HG03139 (cell line): ENCODE results near the gene LRIF1.
"Not testable (repeated sequence)": the region's sequence is repeated elsewhere in the genome, so short reads cannot be mapped to it uniquely, and the experiment has no call there.

ENCODE experiments used
- ATAC-seq: cut with Tn5 transposase; IDR thresholded peaks from one replicate; pipeline ENCODE4 v1.9.1; 2021; ENCODE audit not compliant: unreplicated experiment

Gene LRIF1

DNA sequence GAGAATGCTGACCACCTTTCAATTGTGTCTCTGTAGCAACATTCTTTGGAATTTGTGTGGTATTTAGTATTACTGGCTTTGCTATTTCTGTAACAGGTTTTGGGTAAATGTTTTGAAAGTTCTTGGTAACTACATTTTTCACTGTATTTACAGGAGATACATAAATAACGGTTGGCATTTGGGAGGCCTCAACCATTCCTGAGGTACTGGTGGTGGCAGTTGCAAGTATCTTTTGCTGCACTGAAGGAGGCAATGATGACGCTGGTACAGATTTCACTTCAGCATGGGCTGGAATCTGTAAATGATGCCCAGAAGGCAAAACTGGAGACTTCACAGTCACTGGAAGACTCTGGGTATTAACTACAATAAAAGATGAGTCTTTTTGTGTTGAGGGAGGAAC lies 11.7 kb downstream of the LRIF1 start:
- no peak for ATAC-seq

DNA sequence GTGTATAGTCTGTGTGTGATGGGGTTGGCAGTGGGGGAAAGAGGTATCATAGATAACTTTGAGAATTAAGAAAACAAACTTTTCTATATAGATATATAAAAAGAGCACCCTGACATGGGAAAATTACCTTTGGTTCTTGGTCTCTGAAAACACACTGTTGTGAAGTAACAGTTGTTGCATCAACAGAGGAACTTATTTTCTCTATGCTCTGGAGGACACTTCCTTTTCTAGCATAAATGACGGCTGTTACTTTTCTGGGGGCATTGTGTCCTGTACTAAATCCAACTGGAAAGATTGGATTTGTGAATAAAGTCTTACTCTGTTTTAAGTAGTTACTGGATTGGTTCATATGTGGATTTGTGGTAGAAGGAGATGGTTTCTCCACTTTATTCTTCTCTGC lies 12.6 kb downstream of the LRIF1 start:
- no peak for ATAC-seq

DNA sequence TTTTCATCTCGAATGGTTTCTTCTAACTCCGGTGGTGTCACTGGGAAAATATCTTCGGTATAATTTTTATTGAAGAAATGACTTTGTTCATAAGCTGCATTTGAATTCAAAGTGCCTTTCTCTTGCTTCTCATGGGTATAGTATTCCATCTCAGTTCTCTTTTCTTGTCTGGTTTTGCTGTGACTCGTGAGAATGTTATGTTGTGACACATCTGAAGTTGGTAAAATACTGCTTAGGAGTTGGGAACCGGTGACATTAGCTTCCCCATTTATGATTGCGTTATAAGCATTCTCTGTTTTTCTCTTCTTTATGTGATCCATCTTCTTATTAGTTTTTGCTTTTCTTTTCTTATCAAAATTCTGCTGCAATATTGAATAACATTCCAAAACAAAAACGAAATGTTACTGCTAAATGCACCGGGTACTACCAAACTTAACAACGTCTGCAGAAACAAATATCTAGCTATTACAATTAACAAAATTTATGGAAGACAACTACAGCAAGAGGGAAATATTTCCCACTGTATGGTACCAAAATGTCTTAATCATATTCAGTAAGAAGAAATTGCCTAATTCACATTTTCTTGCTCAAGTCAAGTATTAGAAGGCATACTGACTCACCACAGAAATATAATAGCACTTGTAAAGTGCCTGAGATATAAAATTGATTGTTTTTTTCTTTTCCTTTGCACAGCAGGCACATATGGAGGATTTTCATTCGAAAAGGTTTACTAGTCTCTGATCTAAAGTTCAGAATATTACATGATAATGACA lies 15.5 kb downstream of the LRIF1 start:
- ATAC-seq, result no peak

DNA sequence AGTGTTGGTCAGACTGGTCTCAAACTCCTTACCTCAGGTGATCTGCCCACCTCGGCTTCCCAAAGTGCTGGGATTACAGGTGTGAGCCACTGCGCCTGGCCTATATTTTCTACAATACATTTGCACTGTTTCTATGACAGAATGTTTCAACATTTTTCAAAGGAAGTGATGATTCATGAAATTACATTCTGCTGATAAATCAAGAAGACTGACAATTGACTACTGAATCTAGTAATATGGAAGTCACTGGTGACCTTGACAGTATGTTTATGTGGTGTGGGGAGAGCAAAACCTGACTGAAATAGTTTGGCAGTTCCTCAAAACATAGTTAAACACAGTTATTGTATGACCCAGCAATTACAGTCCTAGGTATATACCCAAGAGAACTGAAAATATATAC lies 18.1 kb downstream of the LRIF1 start:
- ATAC-seq, result no peak

DNA sequence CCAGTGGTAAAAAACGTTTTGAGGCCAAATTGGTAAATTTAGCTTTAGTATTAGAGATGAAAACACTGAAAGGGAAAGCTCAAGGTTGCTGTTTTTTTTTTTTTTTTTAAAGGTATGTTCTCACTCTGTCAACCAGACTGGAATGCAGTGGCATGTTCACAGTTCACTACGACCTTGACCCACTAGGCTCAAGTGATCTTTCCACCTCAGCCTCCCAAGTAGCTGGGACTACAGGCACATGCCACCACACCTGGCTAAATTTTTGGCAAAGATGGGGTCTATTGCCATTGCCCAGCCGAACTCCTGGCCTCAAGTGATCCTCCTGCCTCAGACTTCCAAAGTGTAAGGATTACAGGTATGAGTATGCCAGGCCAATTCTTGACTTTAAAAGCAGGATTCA lies 18.9 kb downstream of the LRIF1 start:
- ATAC-seq, result no peak

DNA sequence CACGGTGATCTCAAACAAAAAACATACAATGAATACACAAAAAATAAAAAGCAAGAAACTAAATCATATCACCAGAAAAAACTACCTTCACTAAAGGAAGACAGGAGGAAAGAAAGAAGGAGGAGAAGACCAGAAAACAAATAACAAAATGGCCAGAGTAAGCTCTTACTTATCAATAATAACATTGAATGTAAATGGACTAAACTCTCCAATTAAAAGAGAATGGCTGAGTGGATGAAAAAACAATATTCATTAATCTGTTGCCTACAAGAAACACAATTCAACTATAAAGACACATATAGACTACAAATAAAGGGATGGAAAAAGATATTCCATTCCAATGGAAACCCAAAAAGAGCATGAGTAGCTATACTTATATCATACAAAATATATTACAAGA lies 27.2 kb downstream of the LRIF1 start:
- ATAC-seq, result no peak

DNA sequence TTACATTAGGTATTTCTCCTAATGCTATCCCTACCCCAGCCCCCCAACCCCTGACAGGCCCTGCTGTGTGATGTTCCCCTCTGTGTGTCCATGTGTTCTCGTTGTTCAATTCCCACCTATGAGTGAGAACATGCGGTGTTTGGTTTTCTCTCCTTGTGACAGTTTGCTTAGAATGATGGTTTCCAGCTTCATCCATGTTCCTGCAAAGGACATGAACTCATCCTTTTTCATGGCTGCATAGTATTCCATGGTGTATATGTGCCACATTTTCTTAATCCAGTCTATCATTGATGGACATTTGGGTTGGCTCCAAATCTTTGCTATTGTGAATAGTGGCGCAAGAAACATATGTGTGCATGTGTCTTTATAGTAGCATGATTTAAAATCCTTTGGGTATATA lies 32.6 kb downstream of the LRIF1 start:
- ATAC-seq, result not testable (repeated sequence)

DNA sequence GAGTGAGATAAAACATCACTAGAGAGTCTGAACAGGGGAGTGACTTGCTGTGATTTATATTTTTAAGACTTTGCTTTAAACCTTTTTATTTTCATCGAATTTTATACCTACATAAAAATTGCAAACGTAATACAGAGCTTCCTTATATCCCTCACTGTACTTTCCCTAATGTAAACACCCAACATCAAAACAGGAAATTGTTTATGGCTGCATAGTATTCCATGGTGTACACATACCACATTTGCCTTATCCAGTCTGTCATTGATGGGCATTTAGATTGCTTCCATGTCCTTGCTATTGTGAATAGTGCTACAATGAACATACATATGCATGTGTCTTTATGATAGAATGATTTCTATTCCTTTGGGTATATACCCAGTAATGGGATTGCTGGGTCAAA lies 34.8 kb downstream of the LRIF1 start:
- ATAC-seq, result no peak

DNA sequence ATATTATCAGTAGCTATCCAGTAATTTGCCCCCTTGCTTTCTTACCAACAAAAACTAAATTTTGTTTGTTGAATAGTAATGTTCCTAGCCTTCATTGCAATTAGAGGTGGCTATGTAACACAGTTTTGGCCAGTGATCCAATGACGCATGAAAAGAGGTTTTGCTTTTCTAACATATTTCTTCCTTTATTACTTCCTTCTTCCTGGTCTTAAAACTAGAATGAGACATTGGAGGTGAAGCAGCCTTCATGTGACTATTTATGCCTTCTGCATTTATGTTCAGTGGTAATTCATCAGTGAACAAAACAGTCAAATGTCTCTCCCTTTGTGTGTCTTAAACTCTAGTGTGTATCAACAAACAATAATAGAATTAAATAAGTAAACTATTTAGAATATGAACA lies 35.5 kb downstream of the LRIF1 start:
- ATAC-seq, result no peak

DNA sequence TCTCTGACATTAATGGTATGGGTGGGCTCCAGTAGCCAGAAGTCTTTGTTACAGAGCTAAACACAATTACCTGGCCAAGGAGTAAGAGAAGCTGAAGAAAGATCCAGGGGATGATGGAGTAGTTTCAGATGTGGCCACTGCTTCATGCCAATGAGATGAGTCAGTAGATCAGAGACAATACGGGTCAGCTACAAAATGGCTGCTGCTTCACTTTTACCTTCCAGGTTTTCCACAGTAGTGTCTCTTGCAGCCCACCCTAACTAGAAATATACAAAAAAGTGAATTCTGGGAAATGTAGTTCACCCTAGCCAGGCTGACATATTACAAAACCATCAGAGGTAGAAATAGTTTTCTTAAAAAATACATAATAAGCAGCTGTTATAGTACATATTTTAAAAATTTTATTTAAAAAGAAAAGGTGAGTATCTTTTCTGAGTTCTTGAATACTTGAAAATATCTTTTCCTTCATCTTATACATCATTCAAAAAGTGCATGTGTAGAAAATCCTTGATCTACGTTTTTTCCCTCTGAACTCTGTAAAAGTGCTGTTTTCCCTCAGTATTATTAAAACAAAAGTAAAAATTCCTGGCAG lies 36.1 kb downstream of the LRIF1 start:
- no peak for ATAC-seq

DNA sequence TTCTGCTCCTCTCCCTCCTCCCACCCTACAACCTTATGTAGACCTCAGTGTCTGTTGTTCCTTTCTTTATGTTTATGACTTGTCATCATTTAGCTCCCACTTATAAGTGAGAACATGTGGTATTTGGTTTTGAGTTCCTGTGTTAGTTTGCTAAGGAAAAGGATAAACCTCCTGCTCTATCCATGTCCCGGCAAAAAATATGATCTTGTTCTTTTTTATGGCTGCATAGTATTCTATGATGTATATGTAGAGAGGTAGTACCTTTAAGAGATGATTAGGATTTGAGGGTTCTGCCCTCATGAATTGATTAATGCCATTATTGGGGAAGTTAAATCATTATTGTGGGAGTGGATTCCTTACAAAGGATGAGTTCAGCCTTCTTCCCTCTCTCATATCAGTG lies 41.8 kb downstream of the LRIF1 start:
- no peak for ATAC-seq

DNA sequence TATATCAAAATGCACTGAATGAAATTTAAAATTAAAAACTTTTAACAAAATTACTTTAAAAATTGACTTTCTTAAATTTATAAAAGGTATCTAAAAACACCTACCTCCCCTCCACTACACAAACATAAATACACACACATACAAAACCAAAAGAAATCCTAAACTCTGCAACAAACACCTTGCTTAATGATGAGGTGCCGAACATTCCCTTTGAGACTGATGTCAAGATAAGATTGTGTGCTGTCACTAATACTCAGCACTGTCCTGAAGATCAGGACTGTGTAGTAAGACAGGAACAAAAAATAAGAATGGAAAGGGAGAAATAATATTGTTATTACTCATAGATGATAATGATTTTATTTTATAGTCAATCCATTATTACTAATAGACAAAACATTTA lies 45.7 kb downstream of the LRIF1 start:
- no peak for ATAC-seq

DNA sequence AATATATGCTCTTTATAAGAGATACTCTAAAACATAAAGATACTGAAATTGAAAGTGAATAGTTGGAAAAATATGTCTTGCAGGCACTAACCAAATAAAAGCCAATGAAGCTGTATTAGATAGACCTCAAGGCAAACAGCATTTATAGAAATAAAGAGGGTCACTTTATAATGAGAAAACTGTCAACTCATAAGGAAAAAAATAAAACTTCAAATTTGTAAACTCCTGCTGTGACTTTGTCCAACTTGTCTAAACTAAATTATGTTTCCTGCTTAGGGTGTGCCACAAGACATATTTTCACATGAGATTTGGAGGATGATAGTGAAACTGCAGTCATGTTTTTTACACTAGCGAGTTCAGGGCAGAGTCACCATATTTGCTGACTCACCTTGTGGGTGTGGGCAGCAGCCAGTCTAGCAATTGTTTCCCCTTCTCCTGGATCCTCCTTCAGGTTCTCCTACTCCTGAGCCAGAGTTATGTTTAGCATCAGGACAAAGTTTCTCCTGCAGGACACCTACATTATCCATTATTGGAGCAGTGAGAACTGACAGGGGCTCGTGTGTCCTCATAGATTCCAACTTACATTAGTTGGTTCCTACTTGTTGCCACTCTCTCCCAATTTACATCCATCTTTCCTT lies 46.9 kb downstream of the LRIF1 start:
- ATAC-seq, result no peak

DNA sequence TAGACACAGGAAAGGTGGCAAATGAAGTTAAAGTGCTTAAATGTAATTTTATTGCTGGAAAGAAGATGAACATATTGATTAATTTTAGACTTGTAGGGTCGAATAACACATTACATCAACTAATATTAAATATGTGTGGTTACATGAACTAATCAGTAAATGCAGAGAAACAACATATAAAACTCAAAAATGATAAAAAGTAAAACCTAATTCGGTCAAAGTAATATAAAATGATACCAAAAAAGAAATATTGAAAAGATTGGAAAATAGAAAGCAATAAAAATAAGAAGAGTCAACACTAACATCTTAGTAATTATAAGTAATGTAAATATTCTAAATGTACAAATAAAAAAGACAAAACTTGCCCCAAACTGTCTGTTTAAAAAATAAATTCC lies 47.5 kb downstream of the LRIF1 start:
- no peak for ATAC-seq

DNA sequence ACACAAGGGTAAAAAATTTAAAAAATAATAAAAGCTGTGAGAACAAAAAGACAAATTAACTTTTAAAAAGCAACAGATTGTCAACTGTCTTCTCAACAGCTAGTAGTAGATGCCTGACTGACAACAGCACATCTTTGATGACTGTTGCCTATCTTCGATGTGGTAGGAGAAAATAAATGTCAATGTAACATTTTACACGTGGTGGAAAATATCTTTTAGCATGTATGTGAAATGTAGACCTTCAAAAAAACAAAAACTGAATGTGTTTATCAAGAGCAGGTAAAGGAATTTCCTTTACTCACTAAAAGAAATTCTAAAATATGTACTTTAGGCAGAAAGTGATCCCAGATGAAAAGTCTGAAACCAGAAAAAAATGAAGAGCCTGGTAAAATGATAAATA lies 47.9 kb downstream of the LRIF1 start:
- no peak for ATAC-seq

DNA sequence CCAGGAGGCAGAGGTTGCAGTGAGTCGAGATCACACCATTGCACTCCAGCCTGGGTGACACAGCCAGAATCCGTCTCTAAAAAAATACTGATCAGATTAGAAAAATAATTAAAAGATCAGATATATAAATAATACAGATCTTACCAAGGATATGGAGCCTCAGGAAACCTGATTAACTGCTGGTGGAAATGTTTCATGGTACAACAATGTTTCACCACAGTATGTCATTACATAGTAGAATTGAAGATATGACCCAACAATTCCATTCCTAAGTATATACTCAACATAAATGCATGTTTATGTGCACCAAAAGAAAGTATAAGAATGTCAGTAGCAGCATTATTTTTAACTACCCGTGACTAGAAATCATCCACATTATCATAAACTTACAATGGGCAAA lies 49.0 kb downstream of the LRIF1 start:
- ATAC-seq, result no peak

DNA sequence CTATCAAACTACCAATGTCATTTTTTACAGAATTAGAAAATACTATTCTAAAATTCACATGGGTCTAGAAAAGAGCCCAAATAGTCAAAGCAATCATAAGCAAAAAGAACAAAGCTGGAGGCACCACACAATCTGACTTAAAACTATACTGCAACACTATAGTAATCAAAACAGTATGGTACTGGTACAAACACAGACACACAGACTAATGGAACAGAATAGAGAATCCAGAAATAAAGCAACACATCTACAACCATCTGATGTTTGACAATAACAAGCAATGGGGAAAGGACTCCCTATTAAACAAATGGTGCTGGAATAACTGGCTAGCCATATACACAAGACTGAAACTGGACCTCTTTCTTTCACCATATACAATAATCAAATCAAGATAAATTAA lies 50.9 kb downstream of the LRIF1 start:
- ATAC-seq, result no peak

DNA sequence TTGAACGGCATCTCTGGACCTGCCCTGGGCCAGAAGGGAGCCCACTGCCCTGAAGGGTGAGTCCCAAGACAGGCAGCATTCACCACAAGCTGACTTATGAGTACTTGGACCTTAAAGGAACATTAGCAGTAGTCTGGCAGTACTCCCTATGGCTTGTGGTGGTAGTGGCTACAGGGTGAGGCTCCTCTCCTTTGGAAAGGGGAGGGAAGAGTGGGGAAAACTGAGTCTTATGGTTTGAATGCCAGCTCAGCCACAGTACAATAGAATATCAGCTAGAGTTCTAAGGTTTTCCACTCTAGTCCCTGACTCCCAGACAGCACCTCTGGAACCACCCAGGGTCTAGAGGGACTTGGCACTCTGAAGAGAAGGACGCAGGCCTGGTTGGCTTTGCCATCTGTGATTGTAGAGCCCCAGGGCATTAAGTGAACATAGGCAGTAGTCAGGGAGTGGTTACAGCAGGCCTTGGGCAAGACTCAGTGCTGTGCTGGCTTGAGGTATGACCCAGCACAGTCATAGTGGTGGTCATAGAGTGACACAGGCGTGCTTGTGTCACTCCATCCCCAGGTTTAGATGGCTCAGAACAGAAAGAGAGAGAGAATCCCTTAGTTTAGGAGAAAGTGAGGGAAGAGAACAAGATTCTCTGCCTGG lies 59.7 kb downstream of the LRIF1 start:
- ATAC-seq, result no peak

DNA sequence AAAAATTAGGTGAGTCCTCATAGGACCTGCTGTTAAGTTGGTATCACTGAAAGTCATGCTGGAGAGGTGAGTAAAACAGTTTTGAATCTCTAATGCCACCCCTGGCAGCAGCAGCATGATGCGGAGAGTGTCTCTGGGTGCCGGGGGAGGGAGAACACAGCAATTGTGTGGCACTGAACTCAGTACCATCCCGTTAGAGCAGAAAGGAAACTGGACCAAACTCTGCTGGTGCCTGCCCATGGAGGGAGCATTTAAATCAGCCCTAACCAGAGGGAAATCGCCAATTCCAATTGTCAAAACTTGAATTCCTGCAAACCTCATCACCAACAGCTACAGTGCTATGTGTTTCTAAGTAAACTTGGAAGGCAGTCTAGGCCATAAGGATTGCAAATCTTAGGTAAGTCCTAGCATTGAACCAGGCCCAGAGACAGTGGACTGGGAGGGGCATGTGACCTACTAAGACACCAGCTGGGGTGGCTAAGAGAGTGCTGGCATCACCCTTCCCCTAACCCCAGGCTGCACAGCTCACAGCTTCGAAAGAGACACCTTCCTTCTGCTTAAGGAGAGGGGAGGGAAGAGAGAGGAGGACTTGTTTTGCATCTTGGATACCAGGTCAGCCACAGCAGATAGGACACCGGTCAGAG lies 60.8 kb downstream of the LRIF1 start:
- no peak for ATAC-seq

DNA sequence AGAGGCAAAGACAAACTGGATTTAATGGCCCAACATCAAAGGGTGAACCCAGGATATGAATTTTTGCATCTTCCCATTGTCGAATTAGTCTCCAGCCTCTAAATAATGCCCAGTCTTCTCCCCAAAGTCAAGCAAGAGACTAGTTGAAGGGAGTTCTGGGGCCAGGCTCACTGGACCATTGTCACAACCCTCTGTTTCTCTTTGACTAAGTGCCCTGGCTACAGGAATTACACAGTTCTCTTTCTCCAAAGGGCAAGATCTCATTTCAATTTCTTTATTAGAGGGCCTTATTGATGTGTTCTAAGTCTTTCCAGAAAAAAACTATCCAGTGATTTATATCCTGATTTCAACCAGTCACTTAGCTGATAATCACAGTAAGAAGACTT lies 64.3 kb downstream of the LRIF1 start:
- ATAC-seq, result no peak

DNA sequence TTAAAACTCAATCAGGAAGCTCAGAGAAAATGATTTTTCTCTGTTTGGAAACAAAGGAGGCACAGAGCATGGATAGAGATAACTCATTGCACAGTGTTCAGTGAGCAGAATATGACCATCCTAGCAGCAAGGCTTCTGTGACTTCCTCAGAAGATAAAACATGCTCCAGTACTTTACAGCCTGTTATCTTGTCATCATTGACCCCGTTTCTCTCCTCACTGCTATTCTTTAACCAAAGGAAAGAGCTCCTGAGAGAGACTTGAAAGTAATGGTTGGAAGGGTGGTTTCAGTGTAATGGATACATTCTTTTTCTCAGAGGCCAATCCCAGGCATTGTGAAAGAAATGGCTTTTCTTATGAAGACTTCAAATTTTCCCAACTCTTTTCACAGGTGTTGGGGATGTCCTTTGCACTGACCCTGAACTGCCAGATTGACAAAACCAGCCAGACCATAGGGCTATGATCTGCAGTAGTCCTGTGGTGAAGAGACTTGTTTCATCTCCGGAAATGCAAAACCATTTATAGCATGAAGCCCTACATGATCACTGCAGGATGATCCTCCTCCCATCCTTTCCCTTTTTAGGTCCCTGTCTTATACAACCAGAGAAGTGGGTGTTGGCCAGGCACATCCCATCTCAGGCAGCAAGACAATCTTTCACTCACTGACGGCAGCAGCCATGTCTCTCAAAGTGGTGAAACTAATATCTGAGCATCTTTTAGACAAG lies 64.8 kb downstream of the LRIF1 start:
- ATAC-seq, result no peak
